ENCODE measurements around the gene HPCAL4.

HPCAL4 gene

DNA sequence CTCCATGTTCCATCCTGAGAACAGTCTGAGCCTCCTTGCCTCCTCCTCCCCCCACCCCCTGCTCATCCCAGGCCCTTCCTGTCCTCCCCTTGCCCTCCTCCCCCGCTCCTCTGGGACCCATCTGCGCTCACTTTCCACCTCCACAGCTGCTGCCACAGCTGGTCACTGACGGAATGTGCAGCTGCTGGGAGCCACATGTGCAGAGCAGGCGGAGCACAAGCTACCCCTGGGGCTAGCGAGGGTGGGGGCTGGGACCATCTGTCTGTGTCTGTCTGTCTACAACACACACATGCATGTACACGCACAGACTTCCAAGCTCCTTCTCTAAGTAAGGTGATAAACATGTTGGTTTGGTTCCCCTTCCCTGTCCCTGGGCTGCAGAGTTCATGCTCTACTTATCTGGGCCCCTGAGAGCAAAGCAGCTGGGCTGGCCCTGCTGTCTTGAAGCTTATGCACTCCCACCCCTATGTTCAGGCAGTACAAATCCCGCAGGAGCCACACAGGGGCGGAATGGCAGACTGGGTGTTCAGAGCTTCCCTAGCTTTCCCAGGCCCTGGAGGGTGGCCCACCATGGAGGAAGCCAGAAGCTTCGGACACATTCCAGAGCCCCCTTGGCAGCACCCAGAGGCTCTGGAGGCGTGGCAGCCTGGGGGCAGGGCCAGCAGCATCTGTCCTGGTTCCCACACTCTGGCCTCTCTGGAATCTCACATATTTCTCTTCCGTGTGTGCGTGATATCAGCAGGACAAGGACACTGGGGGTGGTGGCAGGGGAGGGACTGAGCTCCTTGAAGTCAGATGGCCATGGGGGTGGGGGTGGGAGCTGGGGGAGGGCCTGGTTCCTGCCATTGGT lies 44.8 kb downstream of the HPCAL4 start:
- DNase-seq = peak; percentile 100

DNA sequence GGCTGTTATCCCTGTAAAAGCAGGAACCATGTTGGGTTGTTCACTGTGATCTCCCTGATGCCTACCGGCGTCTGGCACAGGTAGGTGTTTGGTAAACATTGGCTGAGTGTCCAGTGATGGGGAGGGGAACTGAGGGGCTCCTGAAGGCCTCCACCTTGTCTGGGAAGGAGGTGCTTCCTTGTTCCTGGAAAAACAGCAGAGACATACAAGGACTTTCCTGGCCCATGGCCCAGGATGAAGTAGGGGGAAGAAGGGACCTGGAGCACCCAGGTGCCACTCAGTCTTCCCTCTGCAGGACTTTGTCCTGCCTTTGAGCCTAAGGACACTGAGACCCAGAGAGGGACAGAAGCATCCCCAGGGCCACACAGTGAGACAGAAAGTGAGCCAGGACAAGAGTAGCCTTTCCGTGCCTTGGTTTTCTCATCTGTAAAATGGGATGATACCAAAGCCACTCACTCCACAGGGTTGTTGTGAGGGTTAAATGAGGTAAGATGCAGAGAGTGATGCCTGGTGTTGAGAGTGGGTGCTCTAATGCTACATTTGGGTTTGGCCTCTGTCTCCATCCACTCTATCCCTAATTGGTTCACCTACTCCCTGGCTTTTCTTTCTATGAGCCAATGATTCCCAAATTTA lies 45.7 kb downstream of the HPCAL4 start:
- DNase-seq = no peak

DNA sequence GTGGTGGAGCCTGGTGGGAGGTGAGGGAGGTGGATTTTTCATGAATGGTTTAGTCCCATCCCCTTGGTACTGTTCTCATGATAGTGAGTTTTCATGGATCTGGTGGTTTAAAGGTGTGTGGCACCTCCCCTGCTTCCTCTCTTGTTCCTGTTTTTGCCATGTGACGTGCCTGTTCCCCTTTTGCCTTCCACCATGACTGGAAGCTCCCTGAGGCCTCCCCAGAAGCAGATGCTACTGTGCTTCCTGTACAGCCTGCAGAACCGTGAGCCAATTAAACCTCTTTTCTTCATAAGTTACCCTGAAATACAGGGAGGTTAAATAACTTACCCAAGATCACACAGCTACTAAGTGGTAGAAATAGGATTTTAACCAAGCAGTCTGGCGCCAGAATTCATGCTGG lies 47.5 kb downstream of the HPCAL4 start:
- no peak for DNase-seq

DNA sequence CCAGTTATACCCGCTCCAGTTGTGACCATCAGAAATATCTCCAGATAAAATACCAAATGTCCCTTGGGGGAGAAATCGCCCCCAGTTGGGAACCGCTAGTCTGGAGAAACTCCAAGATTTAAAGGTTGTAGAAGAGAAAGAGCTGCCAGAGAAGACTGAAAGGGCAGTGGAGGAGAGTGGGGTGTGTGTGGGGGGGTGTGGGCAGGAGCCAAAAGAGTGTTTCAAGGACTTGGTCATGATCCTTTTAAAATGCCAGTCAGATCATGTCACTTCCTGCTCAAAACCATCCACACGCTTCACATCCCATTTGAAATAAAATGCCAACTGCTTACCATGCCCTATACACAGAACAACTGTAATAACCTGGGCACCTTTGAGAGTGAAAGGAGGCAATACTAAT lies 48.4 kb downstream of the HPCAL4 start:
- no peak for DNase-seq

DNA sequence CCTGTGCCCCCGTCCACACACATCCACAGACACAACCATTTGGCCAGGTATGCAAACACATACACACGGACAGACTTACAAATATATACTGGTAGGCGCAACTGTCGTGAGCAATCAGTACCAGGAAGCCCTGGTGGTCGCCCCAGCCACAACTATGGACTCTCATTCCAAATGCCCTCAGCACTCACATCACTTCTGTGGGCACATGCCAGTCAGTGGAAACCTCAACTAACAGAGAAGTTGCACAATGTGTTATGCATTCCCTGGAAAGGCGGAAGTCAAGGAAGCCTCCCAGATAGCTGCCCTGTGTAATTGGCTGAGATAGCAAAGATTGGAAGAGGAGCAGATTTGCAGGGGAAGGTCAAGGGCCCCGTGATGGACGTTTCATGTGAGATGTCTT lies 50.4 kb downstream of the HPCAL4 start:
- no peak for DNase-seq

DNA sequence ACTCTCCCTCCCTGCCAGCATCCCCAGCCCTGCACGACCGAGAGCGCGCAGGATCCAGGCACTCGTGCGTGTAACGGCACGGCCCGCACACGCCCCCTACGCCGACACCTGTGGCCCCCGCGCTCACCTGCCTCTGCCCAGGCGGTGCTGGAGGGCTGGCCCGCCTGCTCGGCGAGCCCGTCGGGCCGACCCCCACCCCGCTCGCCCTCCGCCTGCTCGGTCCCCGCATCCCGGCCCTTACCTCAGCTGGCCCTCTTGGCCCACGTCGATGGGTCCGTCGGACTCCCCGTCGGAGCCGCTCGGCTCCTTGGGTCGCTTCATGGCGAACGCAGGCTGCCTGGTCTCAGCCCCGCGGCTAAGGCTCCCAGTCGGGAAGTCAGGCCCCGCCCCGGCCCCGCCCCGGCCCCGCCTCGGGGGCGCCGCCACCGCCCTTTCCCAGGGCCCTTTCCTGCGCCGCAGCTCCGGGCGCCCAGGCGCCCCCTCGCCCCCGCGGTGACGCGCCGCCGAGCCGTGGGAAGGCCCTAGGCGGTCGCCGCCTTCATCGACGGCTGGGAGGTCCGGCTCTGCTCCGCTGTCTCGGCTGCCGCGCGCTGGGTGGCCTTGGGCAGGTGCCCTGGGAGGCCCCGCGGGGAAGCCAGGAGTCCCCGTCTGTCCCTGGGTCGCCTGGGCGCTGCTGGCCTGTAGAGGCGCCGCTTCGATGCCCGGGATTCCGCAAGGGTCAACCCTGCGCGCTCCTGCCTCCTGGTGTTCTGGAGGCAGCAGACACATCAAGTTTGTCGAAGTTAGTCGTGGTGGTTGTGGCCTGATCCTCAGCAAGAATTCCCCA lies 51.7 kb downstream of the HPCAL4 start, which contains the start of gene HEYL:
Gene HEYL (minus strand): TSS at position 339 of the 826 bp plus-strand sequence. CDS start 18 bp downstream, at position 321.
- peak; percentile 100 for DNase-seq

DNA sequence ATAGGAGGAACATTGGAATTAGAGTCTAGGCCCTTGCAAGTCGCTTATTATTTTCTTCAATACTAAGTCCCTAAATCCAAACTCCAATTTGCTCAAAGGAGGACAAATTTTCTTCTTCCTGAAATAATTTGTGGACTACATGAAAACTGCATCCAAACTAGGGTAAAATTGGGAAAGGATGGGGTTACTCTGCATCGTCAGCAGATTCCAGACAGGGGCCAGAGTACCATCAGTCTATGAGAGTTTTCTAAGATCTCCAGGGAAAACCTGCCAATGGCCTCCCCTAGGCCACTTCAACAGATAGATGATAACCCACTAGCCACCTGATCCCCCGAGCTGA lies 52.3 kb downstream of the HPCAL4 start:
- DNase-seq = peak; percentile 93

DNA sequence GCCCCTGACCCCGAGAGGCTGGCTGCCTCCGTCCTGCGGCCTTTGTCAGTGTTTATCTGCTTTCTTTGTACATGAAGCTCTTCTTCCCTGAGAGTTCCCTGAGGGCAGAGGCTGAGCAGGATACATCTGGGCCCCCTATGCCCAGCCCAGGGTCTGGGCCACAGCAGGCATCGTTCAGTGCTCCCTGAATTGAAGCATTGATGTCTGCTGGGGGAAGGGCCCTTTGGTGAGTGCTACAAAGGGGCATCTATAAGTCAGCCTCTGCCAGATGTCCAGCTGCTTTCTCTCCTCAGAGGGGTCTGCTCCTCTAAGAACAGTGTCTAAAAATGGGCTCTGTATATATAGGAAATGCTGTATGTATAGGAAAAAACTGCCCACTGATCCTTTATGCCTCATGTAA lies 53.9 kb downstream of the HPCAL4 start:
- no peak for DNase-seq

DNA sequence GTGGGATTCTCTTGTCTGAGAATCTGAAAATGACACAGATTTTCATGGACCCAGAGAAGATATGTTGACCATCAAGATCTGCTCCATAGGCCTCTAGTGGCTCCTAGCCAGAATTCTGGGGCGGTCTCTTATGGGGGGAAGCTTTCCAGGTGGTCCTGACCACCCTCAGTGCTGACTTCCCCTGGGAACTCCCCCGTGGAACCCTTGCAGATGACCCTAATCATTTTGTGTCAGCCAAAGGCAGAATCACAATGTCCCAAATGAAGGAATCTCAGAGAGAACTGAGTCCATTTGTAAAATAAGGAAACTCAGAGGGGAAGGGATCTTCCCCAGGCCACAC lies 55.4 kb downstream of the HPCAL4 start:
- no peak for DNase-seq

DNA sequence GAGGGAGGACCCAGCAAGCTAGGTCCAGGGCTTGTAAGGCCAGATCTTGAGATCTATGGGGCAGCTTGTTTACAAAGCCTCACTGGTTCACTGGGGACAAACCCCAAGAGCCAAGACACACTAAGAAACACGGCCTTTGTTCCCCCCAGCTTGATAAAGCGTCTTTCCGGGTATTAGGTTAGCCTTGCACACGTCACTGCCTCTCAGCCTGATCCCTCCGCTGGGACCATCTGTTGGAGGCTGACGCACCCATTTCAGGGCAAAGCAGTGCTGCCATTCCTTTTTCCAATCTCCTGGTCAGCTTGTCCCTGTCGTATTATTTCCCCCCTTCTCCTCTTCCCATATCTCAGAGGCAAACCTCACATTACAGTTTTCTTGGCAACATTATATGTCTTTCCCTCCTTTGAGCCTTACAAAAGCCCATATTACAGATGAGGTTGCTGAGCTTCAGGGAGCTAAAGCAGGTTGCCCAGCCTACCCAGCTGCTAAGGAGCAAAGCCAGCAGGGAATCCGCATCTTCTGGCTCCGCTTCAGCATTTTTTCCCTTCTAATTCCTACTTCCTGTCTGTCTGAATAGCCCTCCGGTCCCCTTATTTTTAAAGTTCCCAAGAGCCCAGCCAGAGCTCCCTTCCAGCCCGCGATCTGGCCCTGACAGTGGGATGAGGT lies 55.9 kb downstream of the HPCAL4 start:
- no peak for DNase-seq

DNA sequence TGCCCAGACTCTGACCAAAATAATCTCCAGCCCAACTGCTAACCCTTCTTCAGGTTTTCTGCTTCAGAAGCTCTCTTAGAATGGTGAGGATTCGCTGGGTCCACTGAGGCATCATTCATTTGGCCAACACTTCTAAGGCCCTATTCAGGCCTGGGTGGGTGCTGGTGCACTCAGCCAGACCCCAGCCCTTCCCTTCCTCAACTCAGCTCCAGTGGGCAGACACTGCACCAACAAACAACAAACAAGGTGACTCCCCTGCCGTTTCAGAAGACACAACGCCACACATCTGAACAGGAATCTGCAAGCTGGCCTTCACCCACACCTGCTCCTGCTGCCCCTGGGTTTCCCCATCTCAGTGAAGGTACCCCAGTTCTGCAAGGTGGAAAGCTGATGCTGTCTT lies 57.8 kb downstream of the HPCAL4 start:
- no peak for DNase-seq

DNA sequence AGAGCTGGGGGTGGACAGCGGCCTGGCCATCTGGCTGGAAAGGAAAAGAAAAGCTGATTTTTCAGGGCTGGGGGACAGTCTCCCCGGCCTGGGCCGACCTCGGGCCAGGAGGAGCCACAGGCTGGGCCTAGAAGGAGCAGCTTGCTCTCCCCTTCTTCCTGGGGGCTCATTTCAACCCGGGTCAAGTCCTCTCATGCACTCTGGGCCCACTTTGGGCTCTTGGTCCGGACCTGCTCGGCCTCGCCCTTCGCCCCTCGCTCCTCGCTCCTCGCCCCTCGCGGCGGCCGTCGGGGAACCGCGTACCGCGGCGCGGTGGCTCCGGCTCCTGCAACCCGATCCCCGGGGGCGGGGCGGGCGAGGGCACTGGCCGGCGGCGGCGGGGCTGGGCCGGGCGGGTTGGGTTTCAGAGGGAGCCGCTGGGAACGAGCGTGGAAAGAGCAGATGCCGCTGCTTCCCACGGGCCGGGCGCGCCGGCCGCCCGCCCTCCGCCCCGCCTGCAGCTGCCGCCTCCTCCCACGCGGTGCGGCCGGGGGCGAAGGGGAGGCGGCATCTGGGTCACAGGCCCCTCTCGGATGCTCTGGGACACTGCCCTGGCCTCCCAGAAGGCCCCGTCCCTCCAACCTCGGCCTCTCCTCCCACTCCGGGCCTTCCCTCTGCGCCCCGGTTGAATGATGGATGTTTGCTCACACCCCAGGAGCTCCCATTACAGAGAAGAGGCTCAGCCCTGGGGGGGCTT lies 58.4 kb downstream of the HPCAL4 start:
- DNase-seq = no peak

DNA sequence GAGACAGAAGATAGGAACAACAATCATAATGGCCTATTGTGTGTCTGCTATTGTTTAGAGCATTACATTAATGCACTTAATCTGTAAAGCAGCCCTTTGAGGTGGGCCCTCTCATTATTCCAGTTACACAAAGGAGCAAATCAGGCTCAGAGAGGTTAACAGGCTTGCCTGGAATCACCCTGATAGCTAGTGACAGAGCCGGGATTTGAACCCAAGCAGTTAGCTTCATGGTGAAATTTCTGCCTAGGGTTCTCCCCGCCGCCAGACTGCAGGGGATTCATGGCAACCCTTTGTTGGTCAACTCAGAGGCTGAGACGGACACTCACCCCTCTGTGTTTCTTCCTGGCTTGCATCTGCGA lies 58.9 kb downstream of the HPCAL4 start:
- DNase-seq = no peak

DNA sequence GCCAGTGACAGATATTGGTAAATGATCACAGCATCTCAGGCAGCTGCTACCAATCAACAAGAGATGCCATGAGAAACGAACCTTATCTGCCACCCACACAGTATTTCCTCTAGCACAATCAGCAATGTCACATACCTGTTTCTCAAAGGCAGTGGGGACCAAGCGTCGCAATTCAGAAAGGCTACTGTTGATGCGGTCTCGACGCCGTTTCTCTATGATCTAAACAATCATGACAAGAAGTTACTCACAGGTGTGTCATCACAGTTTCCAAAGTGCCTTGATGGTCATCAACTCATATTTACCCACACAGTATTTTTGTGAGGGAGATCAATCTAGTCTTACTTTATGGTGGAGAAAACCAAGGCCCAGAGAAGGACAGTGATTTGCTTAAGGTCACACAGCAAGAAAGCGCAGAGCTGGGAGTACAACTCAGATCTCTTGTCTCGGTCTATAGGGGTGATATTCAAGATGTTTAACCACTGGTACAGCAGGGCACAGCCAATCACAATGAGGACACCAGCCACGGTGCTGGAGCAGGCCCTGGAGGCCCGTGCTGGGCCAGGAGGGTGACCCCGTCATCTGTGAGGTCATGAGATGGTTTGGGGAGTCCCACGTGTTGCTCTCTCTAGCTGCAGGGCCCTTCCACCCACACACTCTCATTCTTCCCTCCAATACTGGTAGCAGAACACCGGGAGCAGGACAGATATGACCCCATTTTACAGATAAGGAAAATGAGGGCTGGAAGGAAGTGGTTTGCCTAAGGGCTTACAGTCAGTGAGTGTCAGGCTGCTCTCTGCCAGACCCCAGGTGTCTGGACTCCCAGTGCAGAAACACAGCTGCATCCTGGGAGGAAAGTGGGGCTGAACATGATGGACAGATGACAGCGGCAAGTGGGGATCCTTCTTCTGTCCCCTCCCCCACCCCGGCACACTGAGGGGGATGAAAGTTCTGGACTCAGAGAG lies 59.6 kb downstream of the HPCAL4 start:
- DNase-seq = no peak

DNA sequence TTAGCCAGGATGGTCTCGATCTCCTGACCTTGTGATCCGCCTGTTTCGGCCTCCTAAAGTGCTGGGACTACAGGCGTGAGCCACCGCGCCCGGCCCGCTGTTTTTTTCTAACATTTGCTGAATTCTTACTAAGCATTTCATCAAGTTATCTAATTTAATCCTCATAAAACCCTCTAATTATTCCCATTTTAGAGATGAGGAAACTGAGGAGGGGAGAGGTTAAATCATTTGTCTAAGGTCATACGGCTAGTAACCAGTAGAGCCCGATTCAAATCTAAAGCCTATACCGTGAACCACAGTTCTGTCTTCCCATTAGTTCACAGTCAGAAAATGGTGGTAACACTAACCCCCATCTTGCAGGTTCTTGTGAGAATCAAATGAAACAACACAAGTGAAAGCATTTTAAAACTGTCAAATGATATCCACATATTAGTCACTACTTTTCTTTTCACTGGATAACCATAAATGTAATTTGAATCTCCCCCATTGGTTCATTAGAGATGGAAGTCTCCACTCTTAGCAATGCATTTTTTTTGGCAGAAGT lies 62.4 kb downstream of the HPCAL4 start:
- no peak for DNase-seq

All from NCI-H1694 (cell line).